Ammon's horn (tissue), 1 donor: Measurements from ENCODE around the gene VPS13D.

Experiments used
- DNase-seq: peaks from one replicate; pipeline ENCODE4 v3.0.0-alpha.2; 2016; ENCODE audit warnings: low spot score

Gene VPS13D

DNA sequence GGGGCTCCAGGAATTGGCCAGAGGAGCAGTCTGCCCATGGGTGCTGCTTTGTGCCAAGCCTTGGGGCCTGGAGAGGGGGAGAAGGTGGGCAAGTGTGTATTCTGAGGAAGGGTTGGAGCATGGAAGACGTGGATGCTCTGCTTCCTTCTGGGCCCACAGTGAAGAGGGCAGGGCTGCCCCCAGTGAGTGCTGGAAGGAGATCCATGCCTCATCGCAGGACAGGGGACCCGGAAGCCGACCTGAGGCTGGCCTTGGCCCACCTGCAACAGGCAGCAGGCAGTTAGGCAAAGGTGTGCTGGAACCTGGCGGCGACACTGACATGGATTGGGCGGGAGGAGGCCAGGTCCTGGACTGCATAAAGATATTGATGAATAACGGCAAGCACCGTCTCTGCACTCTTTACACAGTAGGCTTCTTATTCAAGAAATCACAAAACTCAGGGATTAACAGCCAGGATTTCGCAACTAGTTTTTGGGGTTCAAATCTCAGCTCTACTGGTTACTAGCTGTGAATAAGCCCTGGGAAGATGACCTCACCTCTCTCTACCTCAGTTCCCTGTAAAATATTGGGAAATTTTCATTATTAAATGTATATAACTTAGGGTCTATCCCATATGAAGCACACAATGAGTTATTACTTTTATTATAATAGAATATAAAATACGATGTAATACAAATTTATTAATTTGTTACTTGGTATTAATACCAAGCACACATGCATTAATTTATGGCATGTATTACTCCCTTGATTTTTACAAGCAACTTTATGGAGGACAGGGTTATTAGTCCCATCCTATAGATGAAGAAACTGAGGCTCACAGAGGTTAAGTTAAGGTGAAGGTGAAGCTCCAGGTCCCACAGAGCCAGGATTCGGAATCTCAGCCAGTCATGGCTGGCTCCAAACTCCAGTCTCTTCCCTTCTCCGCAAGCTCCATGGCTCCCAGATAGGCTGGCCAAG lies 325.9 kb downstream of the VPS13D start:
- DNase-seq: no peak

DNA sequence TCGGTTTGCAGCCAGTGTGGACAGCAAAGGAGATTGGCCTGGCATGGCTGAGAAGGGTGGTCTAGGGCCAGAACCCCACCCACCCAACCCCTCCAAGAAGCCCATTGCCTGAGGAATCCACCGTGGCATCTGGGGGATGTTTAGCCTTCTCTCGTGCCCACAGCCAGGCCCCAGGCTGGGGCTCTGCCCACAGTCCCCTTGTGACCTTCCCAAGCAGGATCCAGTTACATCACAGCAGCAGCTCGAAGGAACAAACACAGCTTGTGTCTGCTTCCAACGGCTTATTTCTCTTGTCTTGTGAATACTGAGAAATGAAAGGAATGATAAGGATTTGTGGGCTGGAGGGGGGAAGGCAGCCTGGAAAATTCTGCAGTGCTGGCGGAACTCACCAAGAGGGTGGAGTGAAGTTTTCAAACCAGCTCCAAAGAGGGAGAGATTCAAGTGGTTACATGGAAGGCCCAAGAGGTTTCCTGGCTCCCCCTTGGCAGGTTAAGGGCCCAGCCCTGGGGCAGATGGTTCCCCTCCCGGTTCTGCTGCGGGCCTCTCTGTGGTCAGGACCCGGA lies 326.6 kb downstream of the VPS13D start:
- DNase-seq: peak; percentile 48

DNA sequence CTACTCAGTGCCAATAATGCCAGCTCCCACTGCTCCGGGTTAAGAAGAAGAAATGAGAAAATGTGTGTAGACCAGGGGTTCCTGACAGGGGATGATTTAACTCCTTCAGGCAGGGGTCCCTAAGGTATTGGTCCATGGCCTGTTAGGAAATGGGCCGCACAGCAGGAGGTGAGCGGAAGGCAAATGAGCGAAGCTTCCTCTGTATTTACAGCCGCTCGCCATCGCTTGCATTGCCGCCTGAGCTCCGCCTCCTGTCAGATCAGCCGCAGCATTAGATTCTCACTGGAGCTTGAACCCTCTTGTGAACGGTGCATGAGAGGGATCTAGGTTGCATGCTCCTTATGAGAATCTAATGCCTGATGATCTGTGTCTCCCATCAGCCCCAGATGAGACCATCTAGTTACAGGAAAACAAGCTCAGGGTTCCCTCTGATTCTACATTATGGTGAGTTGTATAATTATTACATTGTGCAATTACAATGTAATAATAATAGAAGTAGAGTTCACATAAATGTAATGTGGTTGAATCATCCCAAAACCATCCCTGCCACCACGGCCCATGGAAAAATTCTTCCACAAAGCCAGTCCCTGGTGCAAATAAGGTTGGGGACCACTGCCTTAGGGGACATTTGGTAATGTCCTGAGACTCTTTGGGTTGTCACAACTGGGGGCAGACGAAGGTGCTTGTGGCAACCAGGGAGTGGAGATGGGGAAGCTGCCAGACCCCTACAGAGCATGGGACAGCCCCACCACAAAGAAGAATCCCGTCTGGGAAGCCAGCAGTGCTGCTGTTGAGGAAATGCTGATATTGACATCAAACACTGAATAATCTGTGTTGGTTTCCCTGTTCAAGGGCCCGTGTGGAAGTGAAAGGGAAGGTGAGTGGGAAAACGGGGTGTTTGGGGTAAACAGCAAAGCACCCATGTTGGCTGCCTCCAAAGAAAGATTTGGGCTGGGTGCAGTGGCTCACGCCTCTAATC lies 327.4 kb downstream of the VPS13D start:
- no peak for DNase-seq

DNA sequence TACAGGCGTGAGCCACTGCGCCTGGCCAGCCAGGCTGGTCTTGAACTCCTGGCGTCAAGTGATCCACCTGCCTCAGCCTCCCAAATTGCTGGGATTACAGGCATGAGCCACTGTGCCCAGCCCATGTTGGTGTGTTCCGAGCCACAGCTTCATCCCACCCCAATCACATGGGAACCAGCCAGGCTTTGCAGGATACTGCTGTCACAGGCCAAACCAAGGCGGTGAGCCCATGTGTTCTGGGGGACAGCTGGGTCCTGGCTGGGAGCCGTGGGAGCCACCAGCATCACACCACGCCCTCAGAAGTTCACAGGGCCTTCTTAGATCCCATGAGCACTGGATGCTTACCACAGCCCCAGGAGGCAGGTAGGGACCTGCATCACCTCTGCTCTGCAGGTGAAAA lies 331.3 kb downstream of the VPS13D start:
- DNase-seq: no peak
